WTC11 (cell line): ENCODE measurements around the gene DPH1. TPM values are rescaled to one million over a fixed set of nuclear protein-coding genes. Genes with fewer than 3 reads are reported as not detected.

ENCODE experiments used
- CBFB ChIP-seq: sonication (generic); formaldehyde crosslinking; IDR thresholded peaks from 2 replicates; pipeline ENCODE4 v1.8.1; 2022; ENCODE audit warnings: mild to moderate bottlenecking, low read depth, missing genetic modification reagents
- CREB1 ChIP-seq: sonication (generic); formaldehyde crosslinking; IDR thresholded peaks from 2 replicates; pipeline ENCODE4 v1.8.0; 2023; ENCODE audit warnings: mild to moderate bottlenecking, missing genetic modification reagents
- CREM ChIP-seq: sonication (generic); formaldehyde crosslinking; IDR thresholded peaks from 2 replicates; pipeline ENCODE4 v1.8.1; 2022; ENCODE audit warnings: mild to moderate bottlenecking, missing genetic modification reagents, moderate library complexity
- EMX1 ChIP-seq: fragments of 250-450 bp; sonication (Bioruptor Pico); IDR thresholded peaks from 2 replicates; pipeline ENCODE4 v1.8.0; 2021; ENCODE audit warnings: mild to moderate bottlenecking
- ETV6 ChIP-seq: sonication (generic); formaldehyde crosslinking; IDR thresholded peaks from 2 replicates; pipeline ENCODE4 v1.8.1; 2022; ENCODE audit warnings: mild to moderate bottlenecking, missing genetic modification reagents
- FOXK1 ChIP-seq: sonication (generic); formaldehyde crosslinking; IDR thresholded peaks from 2 replicates; pipeline ENCODE4 v1.8.0; 2022; ENCODE audit warnings: mild to moderate bottlenecking, moderate library complexity, missing genetic modification reagents
- FOXP1 ChIP-seq: sonication (generic); formaldehyde crosslinking; IDR thresholded peaks from 2 replicates; pipeline ENCODE4 v1.8.0; 2022; ENCODE audit warnings: missing genetic modification reagents, mild to moderate bottlenecking, moderate library complexity, borderline replicate concordance
- GRHL2 ChIP-seq: fragments of 250-450 bp; sonication (Bioruptor Pico); IDR thresholded peaks from 2 replicates; pipeline ENCODE4 v1.8.0; 2022; ENCODE audit warnings: mild to moderate bottlenecking, moderate library complexity; ENCODE audit not compliant: insufficient replicate concordance, severe bottlenecking
- IRF2 ChIP-seq: sonication (generic); formaldehyde crosslinking; IDR thresholded peaks from 2 replicates; pipeline ENCODE4 v1.8.0; 2022; ENCODE audit warnings: low read depth, missing genetic modification reagents, borderline replicate concordance
- JUN ChIP-seq: sonication (generic); formaldehyde crosslinking; IDR thresholded peaks from 2 replicates; pipeline ENCODE4 v1.8.0; 2023; ENCODE audit warnings: mild to moderate bottlenecking, missing genetic modification reagents
- MXD4 ChIP-seq: fragments of 250-450 bp; sonication (Bioruptor Pico); IDR thresholded peaks from 2 replicates; pipeline ENCODE4 v1.8.0; 2021; ENCODE audit warnings: mild to moderate bottlenecking, moderate library complexity, borderline replicate concordance
- NFYB ChIP-seq: sonication (generic); formaldehyde crosslinking; conservative IDR thresholded peaks from 2 replicates; pipeline ENCODE4 v1.8.0; 2022; ENCODE audit warnings: low read depth, missing genetic modification reagents
- RORB ChIP-seq: fragments of 250-450 bp; sonication (Bioruptor Pico); IDR thresholded peaks from 2 replicates; pipeline ENCODE4 v1.9.0; 2021; ENCODE audit warnings: mild to moderate bottlenecking
- SP1 ChIP-seq: sonication (generic); formaldehyde crosslinking; conservative IDR thresholded peaks from 2 replicates; pipeline ENCODE4 v1.8.1; 2022; ENCODE audit warnings: missing genetic modification reagents
- TEAD1 ChIP-seq: sonication (generic); formaldehyde crosslinking; IDR thresholded peaks from 2 replicates; pipeline ENCODE4 v1.8.0; 2022; ENCODE audit warnings: mild to moderate bottlenecking, missing genetic modification reagents
- TEAD4 ChIP-seq: sonication (generic); formaldehyde crosslinking; IDR thresholded peaks from 2 replicates; pipeline ENCODE4 v1.8.0; 2022; ENCODE audit warnings: mild to moderate bottlenecking, missing genetic modification reagents
- ZNF138 ChIP-seq: sonication (generic); formaldehyde crosslinking; conservative IDR thresholded peaks from 2 replicates; pipeline ENCODE4 v1.8.1; 2022; ENCODE audit warnings: mild to moderate bottlenecking, moderate library complexity, missing genetic modification reagents
- ZNF416 ChIP-seq: fragments of 250-450 bp; sonication (Bioruptor Pico); IDR thresholded peaks from 2 replicates; pipeline ENCODE4 v1.9.0; 2021; ENCODE audit warnings: mild to moderate bottlenecking, inconsistent platforms
- ZNF423 ChIP-seq: fragments of 250-450 bp; sonication (Bioruptor Pico); IDR thresholded peaks from 2 replicates; pipeline ENCODE4 v2.1.2; 2022; ENCODE audit warnings: mild to moderate bottlenecking, moderate library complexity
- total RNA-seq: library from RNA; stranded (reverse); gene quantifications from 3 replicates; pipeline ENCODE4 v1.2.3, GENCODE V29; 2021
- TF ChIP-seq, protein P1 (sequence below): sonication (generic); formaldehyde crosslinking; IDR thresholded peaks from 2 replicates; pipeline ENCODE4 v1.8.1; 2022; ENCODE audit warnings: low read depth, missing genetic modification reagents, borderline replicate concordance
- TF ChIP-seq, protein P2 (sequence below): sonication (generic); formaldehyde crosslinking; IDR thresholded peaks from 2 replicates; pipeline ENCODE4 v1.8.1; 2023; ENCODE audit warnings: mild to moderate bottlenecking, missing genetic modification reagents, borderline replicate concordance
- TF ChIP-seq, protein P3 (sequence below): sonication (generic); formaldehyde crosslinking; IDR thresholded peaks from 2 replicates; pipeline ENCODE4 v1.8.1; 2022; ENCODE audit warnings: mild to moderate bottlenecking, moderate library complexity, missing genetic modification reagents
- TF ChIP-seq, protein P4 (sequence below): sonication (generic); formaldehyde crosslinking; IDR thresholded peaks from 2 replicates; pipeline ENCODE4 v1.8.1; 2023; ENCODE audit warnings: mild to moderate bottlenecking, moderate library complexity, missing genetic modification reagents
- TF ChIP-seq, protein P5 (sequence below): sonication (generic); formaldehyde crosslinking; IDR thresholded peaks from 2 replicates; pipeline ENCODE4 v1.8.0; 2022; ENCODE audit warnings: mild to moderate bottlenecking, missing genetic modification reagents
- TF ChIP-seq, protein P6 (sequence below): sonication (generic); formaldehyde crosslinking; IDR thresholded peaks from 2 replicates; pipeline ENCODE4 v1.8.0; 2023; ENCODE audit warnings: missing genetic modification reagents
- TF ChIP-seq, protein P7 (sequence below): fragments of 250-450 bp; sonication (Bioruptor Pico); IDR thresholded peaks from 2 replicates; pipeline ENCODE4 v2.1.2; 2022; ENCODE audit warnings: mild to moderate bottlenecking, moderate library complexity
- TF ChIP-seq, protein P8 (sequence below): sonication (generic); formaldehyde crosslinking; IDR thresholded peaks from 2 replicates; pipeline ENCODE4 v1.8.1; 2022; ENCODE audit warnings: low read depth, mild to moderate bottlenecking, moderate library complexity, missing genetic modification reagents, borderline replicate concordance

The DPH1 gene
- total RNA-seq, 1 experiment from 2014 or later, result 43.2 TPM

DNA sequence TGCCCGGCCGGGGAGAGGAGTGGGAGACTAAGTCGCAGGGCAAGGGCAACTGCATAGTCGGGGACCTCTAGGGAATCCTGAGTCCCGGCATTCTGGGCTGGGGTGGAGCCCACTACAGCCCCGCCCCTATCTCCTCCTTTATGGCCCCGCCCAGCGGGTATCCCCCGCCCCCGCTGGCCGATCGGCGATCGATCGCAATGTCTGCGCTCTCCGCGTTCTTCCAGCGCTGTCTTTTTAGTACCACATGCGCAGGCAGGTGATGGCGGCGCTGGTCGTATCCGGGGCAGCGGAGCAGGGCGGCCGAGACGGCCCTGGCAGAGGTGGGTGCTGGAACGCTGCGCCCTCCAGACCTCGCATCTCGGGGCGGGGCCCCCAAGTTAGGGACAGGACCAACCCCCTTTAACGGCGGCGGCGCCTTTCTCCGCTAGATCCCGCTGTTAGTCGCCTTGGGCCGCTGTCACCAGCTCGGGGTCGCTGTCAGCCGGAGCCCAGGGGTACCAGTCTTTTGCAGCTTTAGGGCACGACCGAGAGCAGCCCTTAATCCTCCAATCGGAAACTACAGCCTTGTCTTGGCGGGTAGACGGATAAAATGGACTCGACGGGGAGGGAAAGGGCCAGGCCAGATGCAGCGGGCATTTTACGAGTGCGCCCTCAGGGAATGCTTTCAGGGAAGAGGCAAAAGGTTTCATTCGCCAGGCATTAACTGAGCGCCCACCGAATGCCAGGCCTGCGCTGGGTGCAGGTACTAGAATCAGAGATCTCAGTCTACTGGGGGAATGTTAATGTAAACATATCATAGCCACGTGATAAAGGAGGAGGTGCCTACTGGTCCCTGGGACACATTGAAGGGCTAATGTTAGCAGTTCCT is at the start of gene DPH1 (continued):
- TF ChIP-seq, protein P1, sequence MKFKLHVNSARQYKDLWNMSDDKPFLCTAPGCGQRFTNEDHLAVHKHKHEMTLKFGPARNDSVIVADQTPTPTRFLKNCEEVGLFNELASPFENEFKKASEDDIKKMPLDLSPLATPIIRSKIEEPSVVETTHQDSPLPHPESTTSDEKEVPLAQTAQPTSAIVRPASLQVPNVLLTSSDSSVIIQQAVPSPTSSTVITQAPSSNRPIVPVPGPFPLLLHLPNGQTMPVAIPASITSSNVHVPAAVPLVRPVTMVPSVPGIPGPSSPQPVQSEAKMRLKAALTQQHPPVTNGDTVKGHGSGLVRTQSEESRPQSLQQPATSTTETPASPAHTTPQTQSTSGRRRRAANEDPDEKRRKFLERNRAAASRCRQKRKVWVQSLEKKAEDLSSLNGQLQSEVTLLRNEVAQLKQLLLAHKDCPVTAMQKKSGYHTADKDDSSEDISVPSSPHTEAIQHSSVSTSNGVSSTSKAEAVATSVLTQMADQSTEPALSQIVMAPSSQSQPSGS (CRISPR knock-in tag), result no peak
- TF ChIP-seq, protein P2, sequence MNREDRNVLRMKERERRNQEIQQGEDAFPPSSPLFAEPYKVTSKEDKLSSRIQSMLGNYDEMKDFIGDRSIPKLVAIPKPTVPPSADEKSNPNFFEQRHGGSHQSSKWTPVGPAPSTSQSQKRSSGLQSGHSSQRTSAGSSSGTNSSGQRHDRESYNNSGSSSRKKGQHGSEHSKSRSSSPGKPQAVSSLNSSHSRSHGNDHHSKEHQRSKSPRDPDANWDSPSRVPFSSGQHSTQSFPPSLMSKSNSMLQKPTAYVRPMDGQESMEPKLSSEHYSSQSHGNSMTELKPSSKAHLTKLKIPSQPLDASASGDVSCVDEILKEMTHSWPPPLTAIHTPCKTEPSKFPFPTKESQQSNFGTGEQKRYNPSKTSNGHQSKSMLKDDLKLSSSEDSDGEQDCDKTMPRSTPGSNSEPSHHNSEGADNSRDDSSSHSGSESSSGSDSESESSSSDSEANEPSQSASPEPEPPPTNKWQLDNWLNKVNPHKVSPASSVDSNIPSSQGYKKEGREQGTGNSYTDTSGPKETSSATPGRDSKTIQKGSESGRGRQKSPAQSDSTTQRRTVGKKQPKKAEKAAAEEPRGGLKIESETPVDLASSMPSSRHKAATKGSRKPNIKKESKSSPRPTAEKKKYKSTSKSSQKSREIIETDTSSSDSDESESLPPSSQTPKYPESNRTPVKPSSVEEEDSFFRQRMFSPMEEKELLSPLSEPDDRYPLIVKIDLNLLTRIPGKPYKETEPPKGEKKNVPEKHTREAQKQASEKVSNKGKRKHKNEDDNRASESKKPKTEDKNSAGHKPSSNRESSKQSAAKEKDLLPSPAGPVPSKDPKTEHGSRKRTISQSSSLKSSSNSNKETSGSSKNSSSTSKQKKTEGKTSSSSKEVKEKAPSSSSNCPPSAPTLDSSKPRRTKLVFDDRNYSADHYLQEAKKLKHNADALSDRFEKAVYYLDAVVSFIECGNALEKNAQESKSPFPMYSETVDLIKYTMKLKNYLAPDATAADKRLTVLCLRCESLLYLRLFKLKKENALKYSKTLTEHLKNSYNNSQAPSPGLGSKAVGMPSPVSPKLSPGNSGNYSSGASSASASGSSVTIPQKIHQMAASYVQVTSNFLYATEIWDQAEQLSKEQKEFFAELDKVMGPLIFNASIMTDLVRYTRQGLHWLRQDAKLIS (CRISPR knock-in tag), result 0 out of 2 replicates have a peak, but pooled peaks have one; percentile 68
- TF ChIP-seq, protein P3, sequence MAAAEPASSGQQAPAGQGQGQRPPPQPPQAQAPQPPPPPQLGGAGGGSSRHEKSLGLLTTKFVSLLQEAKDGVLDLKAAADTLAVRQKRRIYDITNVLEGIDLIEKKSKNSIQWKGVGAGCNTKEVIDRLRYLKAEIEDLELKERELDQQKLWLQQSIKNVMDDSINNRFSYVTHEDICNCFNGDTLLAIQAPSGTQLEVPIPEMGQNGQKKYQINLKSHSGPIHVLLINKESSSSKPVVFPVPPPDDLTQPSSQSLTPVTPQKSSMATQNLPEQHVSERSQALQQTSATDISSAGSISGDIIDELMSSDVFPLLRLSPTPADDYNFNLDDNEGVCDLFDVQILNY (CRISPR knock-in tag), result peak; percentile 51; the same call in 1 of the 2 replicates
- TF ChIP-seq SP1 (peak; percentile 98), CBFB (CRISPR knock-in tag) (0 out of 2 replicates have a peak, but pooled peaks have one; percentile 57), ZNF416 (no peak), CREB1 (CRISPR knock-in tag) (no peak), TEAD1 (CRISPR knock-in tag) (peak; percentile 82), TEAD4 (CRISPR knock-in tag) (peak; percentile 29; the same call in 1 of the 2 replicates), ZNF423 (CRISPR knock-in tag) (no peak), CREM (no peak), RORB (CRISPR knock-in tag) (no peak), EMX1 (CRISPR knock-in tag) (no peak), IRF2 (CRISPR knock-in tag) (0 out of 2 replicates have a peak, but pooled peaks have one; percentile 64), FOXP1 (CRISPR knock-in tag) (peak; percentile 91), ZNF138 (CRISPR knock-in tag) (peak; percentile 49; the same call in 1 of the 2 replicates), NFYB (CRISPR knock-in tag) (no peak; the same call in 1 of the 2 replicates), JUN (peak; percentile 30; the same call in 1 of the 2 replicates), FOXK1 (CRISPR knock-in tag) (peak; percentile 97), ETV6 (CRISPR knock-in tag) (peak; percentile 80; the same call in 1 of the 2 replicates), GRHL2 (CRISPR knock-in tag) (no peak), MXD4 (CRISPR knock-in tag) (no peak)
- TF ChIP-seq, protein P4, sequence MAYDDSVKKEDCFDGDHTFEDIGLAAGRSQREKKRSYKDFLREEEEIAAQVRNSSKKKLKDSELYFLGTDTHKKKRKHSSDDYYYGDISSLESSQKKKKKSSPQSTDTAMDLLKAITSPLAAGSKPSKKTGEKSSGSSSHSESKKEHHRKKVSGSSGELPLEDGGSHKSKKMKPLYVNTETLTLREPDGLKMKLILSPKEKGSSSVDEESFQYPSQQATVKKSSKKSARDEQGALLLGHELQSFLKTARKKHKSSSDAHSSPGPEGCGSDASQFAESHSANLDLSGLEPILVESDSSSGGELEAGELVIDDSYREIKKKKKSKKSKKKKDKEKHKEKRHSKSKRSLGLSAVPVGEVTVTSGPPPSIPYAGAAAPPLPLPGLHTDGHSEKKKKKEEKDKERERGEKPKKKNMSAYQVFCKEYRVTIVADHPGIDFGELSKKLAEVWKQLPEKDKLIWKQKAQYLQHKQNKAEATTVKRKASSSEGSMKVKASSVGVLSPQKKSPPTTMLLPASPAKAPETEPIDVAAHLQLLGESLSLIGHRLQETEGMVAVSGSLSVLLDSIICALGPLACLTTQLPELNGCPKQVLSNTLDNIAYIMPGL (CRISPR knock-in tag), result peak; percentile 73
- TF ChIP-seq, protein P5, sequence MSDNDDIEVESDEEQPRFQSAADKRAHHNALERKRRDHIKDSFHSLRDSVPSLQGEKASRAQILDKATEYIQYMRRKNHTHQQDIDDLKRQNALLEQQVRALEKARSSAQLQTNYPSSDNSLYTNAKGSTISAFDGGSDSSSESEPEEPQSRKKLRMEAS (CRISPR knock-in tag), result peak; percentile 97
- TF ChIP-seq, protein P6, sequence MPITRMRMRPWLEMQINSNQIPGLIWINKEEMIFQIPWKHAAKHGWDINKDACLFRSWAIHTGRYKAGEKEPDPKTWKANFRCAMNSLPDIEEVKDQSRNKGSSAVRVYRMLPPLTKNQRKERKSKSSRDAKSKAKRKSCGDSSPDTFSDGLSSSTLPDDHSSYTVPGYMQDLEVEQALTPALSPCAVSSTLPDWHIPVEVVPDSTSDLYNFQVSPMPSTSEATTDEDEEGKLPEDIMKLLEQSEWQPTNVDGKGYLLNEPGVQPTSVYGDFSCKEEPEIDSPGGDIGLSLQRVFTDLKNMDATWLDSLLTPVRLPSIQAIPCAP (CRISPR knock-in tag), result peak; percentile 64; the same call in 1 of the 2 replicates
- TF ChIP-seq, protein P7, sequence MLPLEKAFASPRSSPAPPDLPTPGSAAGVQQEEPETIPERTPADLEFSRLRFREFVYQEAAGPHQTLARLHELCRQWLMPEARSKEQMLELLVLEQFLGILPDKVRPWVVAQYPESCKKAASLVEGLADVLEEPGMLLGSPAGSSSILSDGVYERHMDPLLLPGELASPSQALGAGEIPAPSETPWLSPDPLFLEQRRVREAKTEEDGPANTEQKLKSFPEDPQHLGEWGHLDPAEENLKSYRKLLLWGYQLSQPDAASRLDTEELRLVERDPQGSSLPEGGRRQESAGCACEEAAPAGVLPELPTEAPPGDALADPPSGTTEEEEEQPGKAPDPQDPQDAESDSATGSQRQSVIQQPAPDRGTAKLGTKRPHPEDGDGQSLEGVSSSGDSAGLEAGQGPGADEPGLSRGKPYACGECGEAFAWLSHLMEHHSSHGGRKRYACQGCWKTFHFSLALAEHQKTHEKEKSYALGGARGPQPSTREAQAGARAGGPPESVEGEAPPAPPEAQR (CRISPR knock-in tag), result no peak
- TF ChIP-seq, protein P8, sequence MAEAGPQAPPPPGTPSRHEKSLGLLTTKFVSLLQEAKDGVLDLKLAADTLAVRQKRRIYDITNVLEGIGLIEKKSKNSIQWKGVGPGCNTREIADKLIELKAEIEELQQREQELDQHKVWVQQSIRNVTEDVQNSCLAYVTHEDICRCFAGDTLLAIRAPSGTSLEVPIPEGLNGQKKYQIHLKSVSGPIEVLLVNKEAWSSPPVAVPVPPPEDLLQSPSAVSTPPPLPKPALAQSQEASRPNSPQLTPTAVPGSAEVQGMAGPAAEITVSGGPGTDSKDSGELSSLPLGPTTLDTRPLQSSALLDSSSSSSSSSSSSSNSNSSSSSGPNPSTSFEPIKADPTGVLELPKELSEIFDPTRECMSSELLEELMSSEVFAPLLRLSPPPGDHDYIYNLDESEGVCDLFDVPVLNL (CRISPR knock-in tag), result peak; percentile 67; the same call in 1 of the 2 replicates
